CD4-positive, alpha-beta T cell treated with Interleukin-10 for 1 hour (primary cell): Measurements from ENCODE around the gene KASH5.
"Not testable (repeated sequence)": the region's sequence is repeated elsewhere in the genome, so short reads cannot be mapped to it uniquely, and the experiment has no call there.

ENCODE experiments used
- DNase-seq: peaks from one replicate; pipeline ENCODE4 v3.0.0-alpha.2; 2020

The KASH5 gene

DNA sequence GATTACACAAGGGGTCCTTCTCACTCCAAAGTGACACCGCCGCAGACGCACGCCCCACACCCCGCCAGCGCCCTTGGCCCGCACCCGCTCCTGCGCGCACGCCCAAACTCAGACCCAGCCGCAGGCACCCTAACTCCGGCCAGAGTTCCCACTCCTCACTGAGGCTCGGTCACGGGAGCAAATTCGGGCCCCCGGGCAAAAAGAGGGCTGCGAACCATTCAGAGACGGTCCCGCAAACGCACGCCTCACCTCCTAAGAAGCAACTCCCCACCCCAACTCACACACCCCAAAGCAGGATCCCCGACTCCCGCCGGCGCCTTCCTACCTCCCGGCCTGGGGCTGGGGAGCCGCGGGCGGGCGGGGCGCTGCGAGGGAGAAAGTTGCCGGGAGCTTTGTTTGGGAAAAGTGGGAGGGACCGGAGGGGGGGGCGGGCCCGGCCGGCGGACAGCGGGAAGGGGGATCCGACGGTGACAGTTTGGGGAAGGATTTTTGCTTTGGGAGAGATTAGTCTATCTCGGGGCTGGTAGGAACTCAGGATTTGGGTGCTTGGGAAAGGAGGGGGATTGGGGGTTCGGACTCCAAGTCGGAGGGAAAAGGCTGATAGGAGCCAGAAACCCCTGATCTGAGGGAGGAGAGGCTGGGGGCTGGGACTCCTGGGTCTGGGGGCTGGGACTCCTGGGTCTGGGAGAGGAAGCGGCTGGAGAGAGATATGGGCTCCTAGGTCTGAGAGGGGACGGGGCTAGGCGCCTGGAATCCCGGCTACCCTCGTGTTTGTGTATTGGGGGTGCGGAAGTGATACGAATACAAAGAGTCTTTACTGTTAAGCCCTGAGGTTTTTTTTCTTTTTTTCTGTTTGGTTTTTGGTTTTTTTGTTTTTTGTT, 25.8 kb upstream of the KASH5 start, which contains the start of gene TEAD2:
Gene TEAD2 (minus strand): TSS at position 369 of the 881 bp plus-strand sequence. CDS start 2,341 bp downstream, outside the sequence.
- DNase-seq: peak; percentile 20

- peak; percentile 15 for DNase-seq
Observed at GRCh38 chr19:49362929-49363267, 25.2 kb upstream of the KASH5 start.

GRCh38 chr19:49363268-49364082, 24.6 kb upstream of the KASH5 start, which contains the start of gene DKKL1:
TSS of gene DKKL1 (plus strand) at chr19:49363877. CDS start at chr19:49363999, 122 bp downstream.
- peak; percentile 76 for DNase-seq

- no peak for DNase-seq
Observed at GRCh38 chr19:49364083-49364737, 23.8 kb upstream of the KASH5 start.

DNA sequence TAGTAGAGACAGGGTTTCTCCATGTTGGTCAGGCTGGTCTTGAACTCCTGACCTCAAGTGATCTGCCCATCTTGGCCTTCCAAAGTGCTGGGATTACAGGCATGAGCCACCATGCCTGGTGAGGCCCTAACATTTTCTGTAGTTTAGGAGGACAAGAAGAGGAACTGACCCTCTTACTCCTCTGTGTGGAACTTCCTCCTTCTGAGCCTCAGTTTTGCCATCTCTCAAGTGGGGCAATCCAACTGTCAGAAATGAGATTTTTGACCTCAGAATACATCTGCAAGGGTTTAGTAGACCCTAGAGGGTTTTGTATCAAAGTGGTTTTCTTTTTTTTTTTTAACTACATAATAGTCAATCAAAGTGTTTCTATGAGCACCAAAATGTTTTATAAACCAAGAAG, 21.9 kb upstream of the KASH5 start:
- no peak for DNase-seq

DNA sequence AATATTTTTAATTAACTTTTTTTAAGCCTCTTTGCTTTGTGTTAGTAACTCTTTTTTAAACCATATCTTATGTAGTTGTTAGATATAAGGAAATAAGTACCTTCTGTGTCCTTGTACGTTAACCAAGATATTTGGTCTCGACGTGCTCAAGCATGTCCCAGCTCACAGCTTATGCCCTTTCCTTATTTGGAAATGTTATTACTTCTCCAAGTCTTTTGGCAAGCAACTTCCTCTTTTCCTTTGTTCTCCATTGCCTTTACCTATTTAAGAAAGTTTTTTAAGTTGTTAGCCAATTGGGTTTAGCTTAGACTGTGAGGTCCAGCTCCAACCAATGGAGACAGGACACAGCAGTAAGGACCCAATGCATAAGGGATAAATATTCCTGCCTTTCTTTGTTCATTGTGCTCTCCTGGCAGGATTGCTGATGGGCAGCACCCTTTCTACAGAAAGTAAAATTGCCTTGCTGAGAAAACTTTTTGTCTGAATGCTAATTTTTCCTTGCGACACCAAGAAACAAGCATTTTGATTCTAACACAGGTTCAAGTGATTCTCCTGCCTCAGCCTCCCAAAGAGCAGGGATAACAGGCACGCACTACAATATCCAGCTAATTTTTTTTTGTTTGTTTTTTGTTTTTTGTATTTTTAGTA, 19.2 kb upstream of the KASH5 start:
- no peak for DNase-seq

- no peak for DNase-seq
Observed at GRCh38 chr19:49371184-49371583, 16.9 kb upstream of the KASH5 start.

DNA sequence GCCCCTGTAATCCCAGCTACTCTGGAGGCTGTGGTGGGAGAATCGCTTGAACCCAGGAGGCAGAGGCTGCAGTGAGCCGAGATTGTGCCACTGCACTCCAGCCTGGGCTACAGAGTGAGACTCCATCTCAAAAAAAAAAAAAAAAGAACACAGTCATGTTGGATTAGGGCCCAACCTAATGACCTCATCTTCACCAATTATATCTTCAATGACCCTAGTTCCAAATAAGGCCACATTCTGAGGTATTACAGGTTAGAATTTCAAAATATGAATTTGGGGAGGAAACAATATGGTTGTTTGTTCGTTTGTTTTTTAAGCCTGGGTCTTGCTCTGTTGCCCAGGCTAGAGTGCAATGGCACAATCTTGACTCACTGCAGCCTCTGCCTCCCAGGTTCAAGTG, 14.9 kb upstream of the KASH5 start:
- DNase-seq: not testable (repeated sequence)

- DNase-seq: no peak
Observed at GRCh38 chr19:49374665-49375434, 13.2 kb upstream of the KASH5 start.

- DNase-seq: no peak
Observed at GRCh38 chr19:49378512-49378911, 9.5 kb upstream of the KASH5 start.

- DNase-seq: no peak
Observed at GRCh38 chr19:49380391-49380790, 7.7 kb upstream of the KASH5 start.

DNA sequence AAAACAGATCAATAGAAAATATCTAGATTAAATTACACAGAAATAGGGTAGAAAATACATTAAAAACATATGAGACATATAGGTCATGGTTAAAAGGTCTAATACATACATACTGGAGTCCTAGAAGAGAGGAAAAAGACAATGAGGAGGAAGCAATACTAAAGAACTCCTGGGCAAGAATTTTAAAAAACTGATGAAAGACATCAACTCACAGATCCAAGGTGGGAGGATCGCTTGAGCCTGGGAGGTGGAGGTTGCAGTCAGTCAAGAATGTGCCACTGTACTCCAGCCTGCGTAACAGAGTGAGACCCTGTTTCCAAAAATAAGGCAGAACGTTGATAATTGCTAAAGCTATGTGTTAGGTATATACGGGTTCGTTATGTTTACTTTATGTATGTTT, 5.4 kb upstream of the KASH5 start:
- no peak for DNase-seq

GRCh38 chr19:49383599-49383998, 4.5 kb upstream of the KASH5 start:
- no peak for DNase-seq

DNA sequence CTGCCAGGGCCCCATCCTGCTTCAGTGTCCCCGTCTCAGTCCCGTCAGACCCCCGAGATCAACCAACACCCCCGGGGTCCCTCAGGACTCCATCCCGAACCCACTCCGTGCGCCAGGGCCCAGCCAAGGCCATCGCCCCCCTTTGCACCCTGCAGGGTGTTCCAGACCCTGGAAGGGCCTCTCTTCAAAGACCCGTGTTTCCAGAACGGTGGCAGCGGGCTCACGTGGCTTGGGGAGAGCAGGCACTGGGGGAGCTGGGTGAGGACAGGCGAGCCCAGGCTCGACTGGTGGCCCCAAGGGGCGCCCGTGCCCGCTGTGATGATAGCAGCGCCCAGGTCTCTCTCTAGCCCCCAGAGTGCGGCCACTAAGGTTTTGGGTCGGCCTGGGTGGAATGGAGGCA, 1.4 kb downstream of the KASH5 start:
- DNase-seq: no peak

GRCh38 chr19:49390131-49390928, 2.3 kb downstream of the KASH5 start:
- DNase-seq: no peak

DNA sequence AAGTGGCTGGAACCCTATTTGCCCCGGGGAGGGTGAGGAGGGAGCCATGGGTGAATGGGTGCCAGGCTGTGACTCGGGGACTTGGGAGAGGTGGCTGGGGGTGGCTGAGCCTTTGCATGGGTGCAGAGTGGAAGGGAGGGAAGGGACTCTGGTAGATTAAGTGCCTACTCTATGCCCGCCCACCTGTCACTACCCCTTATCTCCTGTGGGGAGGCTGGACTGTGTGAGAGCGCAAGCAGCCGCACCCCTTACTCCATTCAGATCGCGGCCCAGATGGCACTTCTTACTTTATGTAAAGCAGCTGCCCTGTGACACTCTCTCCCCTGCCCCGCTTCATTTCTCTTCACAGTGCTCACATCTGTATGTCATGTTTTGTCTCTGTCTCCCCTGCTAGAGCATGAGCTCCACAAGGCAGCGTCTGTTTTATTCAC, 2.9 kb downstream of the KASH5 start:
- no peak for DNase-seq

DNA sequence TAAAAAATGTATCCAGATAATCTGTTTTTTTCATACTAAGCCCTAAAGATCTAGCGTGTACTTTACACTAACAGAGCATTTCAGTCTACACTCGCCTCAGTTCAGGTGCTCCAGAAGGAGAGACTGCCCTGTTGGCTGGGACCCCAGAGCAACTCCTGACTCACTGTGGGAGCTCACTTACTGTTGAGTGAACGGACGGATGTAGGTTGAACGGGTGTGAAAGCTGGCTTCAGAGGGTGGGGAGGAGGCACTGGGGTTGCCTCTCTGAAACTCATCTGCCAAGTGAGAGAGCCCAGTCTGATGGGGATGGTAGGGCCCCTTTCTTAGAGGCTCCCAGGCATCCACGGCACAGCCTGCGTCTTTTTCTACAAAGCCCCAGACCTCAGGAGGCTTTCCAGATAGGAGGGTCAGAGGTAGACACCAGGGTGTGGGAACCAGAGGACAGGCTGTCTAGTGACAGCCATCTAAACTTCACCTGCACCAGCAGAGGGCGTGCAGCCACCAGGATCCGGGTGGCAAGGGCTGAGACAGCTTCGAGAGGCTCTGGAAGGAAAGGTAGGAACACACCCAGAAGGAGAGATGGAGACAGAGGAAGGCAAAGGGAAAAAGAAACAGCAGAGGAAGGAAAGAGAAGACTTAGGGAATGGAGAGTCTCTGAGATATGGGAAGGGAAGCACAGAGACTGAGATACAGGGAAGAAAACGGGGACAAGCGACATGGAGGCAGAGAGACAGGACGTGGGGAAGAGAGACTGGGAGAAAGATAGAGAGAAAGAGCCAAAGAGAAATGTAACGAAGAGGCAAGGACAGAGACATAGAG, 3.7 kb downstream of the KASH5 start:
- DNase-seq: peak; percentile 84

GRCh38 chr19:49393881-49394280, 5.8 kb downstream of the KASH5 start:
- no peak for DNase-seq

DNA sequence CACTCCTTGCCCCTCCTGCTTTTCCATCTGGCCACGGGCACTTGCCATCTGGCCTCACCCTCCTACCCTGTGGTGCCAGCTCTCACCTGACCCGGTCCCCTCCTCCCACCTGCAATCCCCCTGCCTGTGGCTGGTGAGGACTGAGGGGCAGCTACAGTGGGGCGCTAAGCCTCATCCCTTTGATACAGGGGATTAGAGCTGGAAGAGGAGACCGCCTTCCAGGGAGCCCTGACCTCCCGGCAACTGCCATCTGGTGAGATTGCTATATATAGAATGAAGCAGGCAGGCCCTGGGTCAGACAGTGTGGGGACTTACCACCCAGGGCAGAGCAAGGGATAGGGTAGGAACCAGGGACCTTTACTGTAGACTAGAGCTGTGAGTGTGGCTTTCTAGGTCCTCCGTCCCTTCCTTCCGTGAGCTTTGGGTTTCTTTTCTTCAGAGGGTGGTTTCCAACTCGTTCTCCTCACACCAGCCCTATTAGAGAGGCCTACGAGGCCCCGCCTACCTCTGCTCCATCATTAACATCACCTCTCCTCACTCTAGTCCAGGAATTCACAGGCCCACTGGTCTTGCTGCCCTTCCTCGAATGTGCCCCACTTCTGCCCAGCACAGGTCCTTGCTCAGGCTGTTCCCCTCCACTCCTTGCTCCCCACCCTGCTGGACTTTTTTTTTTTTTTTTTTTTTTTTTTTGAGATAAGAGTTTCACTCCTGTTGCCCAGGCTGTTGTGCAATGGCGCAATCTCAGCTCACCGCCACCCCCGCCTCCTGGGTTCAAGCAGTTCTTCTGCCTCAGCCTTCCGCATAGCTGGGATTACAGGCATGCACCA, 7.7 kb downstream of the KASH5 start:
- DNase-seq: no peak
